ENCODE results near the gene HBA2. TPM values are rescaled to one million over a fixed set of nuclear protein-coding genes. Genes with fewer than 3 reads are reported as not detected.
"Not testable (repeated sequence)": the region's sequence is repeated elsewhere in the genome, so short reads cannot be mapped to it uniquely, and the experiment has no call there.

Gene HBA2
- total RNA-seq, 1 donor from 2014 or later = 67.1 TPM

- no peak for ATAC-seq
These were observed 18.3 kb upstream of the HBA2 start for GRCh38 chr16:154217-155030.

GRCh38 chr16:155031-155398 is 17.7 kb upstream of the HBA2 start:
- DNase-seq (ENCODE audit: low spot score) (no peak), ATAC-seq (no peak)

More at GRCh38 chr16:154217-155030, 18.3 kb upstream of the HBA2 start:
- DNase-seq (ENCODE audit: low spot score) = no peak

- ATAC-seq (no peak), DNase-seq (ENCODE audit: low spot score) (no peak)
These were observed 13.4 kb upstream of the HBA2 start for GRCh38 chr16:159136-159849.

- DNase-seq (ENCODE audit: low spot score) = not testable (repeated sequence)
These were observed 12.4 kb upstream of the HBA2 start for GRCh38 chr16:160242-160641.

GRCh38 chr16:160691-161190 is 11.9 kb upstream of the HBA2 start:
- DNase-seq (ENCODE audit: low spot score) (no peak), ATAC-seq (no peak)

More at GRCh38 chr16:160242-160641, 12.4 kb upstream of the HBA2 start:
- not testable (repeated sequence) for ATAC-seq

GRCh38 chr16:162271-162991 is 10.2 kb upstream of the HBA2 start:
- DNase-seq (ENCODE audit: low spot score) (no peak), ATAC-seq (no peak)

- not testable (repeated sequence) for DNase-seq (ENCODE audit: low spot score); ATAC-seq
These were observed 9.5 kb upstream of the HBA2 start for GRCh38 chr16:163139-163538.

- not testable (repeated sequence) for DNase-seq (ENCODE audit: low spot score)
- ATAC-seq = peak; percentile 94
These were observed 9.0 kb upstream of the HBA2 start for GRCh38 chr16:163696-164095.

GRCh38 chr16:164134-164823 is 8.4 kb upstream of the HBA2 start:
- peak; percentile 5 for ATAC-seq
- not testable (repeated sequence) for DNase-seq (ENCODE audit: low spot score)

GRCh38 chr16:164827-165538 is 7.7 kb upstream of the HBA2 start:
- ATAC-seq (no peak), DNase-seq (ENCODE audit: low spot score) (no peak)

- DNase-seq (ENCODE audit: low spot score) = no peak
These were observed 6.9 kb upstream of the HBA2 start, which contains the start of gene HBM for GRCh38 chr16:165539-166374. Gene HBM (plus strand): TSS chr16:165978. CDS start chr16:165998, 20 bp downstream.

GRCh38 chr16:166375-167121 is 6.1 kb upstream of the HBA2 start:
- DNase-seq (ENCODE audit: low spot score) (no peak), ATAC-seq (no peak)

More at GRCh38 chr16:165539-166374, 6.9 kb upstream of the HBA2 start, which contains the start of gene HBM:
- ATAC-seq = no peak

GRCh38 chr16:167122-167690 is 5.5 kb upstream of the HBA2 start:
- ATAC-seq = no peak
- no peak for DNase-seq (ENCODE audit: low spot score)

- no peak for ATAC-seq
- no peak for DNase-seq (ENCODE audit: low spot score)
These were observed 4.3 kb upstream of the HBA2 start for GRCh38 chr16:168424-168823.

- no peak for DNase-seq (ENCODE audit: low spot score)
These were observed 3.7 kb upstream of the HBA2 start for GRCh38 chr16:169014-169413.

GRCh38 chr16:170088-170507 is 2.6 kb upstream of the HBA2 start:
- peak; percentile 76 for ATAC-seq
- not testable (repeated sequence) for DNase-seq (ENCODE audit: low spot score)

More at GRCh38 chr16:169014-169413, 3.7 kb upstream of the HBA2 start:
- ATAC-seq = no peak

GRCh38 chr16:170788-171187 is 1.9 kb upstream of the HBA2 start:
- ATAC-seq = no peak
- DNase-seq (ENCODE audit: low spot score) = no peak

Measured in left lobe of liver (tissue), 2 donors.